ENCODE results near the gene PRTFDC1. TPM values are rescaled to one million over a fixed set of nuclear protein-coding genes. Genes with fewer than 3 reads are reported as not detected.
"Not testable (repeated sequence)": the region's sequence is repeated elsewhere in the genome, so short reads cannot be mapped to it uniquely, and the experiment has no call there.

PRTFDC1 gene
- total RNA-seq, 1 experiment from 2014 or later: 83.2 TPM

DNA sequence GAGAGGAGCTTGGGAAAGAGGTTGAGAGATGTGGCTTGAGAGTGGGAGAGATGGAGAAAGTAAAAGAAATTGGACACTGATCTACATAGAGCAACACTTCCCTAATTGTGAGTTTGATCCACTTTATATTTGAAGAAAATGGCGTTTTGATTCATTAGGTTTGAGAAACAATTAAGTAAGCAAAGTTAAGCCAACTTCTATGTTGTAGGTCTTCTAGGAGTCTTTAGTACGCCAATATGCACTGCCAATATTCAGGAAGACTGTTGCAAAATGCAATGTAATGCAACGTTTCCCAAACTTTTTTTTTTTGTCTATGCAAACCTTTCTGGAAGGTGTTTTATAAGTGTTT, 7.0 kb upstream of the PRTFDC1 start:
- Mint-ChIP-seq H3K4me3 (ENCODE audit: unreplicated experiment) (no peak overlapping the region), H3K27ac (ENCODE audit: unreplicated experiment) (no peak overlapping the region), H3K9me3 (ENCODE audit: unreplicated experiment) (no peaks in the 10 kb centered on the region), H3K27me3 (ENCODE audit: insufficient read depth, unreplicated experiment) (no peaks in the 10 kb centered on the region), H3K36me3 (ENCODE audit: insufficient read depth, unreplicated experiment) (no peaks in the 10 kb centered on the region), H3K4me1 (ENCODE audit: low read depth, unreplicated experiment) (peaks cover 11% of the 10 kb centered on the region)
- no TSS peak for BruUV-seq (replicated peaks)
- CTCF ChIA-PET: no interaction called here
- POLR2A ChIA-PET: no interaction called here
- H3K27me3 ChIP-seq (replicated peaks; ENCODE audit: control insufficient read depth, insufficient read depth, low read length): no peaks in the 10 kb centered on the region
- H3K36me3 ChIP-seq (ENCODE audit: control insufficient read depth, insufficient read depth, low read length): no peaks in the 10 kb centered on the region
- no peak for DNase-seq
- H3K4me1 ChIP-seq: peaks cover 20% of the 10 kb centered on the region
- no peaks in the 10 kb centered on the region for H3K9me3 ChIP-seq
- intact Hi-C loops (cut with micrococcal nuclease; ENCODE audit: unreplicated experiment): no loop called here
- no peak overlapping the region for H3K4me3 ChIP-seq (ENCODE audit: low read depth, low read length)
- no peak for TF ChIP-seq CTCF (IDR thresholded peaks at IDR 0.05; ENCODE audit: insufficient read depth in 1 of 2, low read depth in 1 of 2, low read length in 1 of 2, severe bottlenecking in 1 of 2, unreplicated experiment in 1 of 2)

DNA sequence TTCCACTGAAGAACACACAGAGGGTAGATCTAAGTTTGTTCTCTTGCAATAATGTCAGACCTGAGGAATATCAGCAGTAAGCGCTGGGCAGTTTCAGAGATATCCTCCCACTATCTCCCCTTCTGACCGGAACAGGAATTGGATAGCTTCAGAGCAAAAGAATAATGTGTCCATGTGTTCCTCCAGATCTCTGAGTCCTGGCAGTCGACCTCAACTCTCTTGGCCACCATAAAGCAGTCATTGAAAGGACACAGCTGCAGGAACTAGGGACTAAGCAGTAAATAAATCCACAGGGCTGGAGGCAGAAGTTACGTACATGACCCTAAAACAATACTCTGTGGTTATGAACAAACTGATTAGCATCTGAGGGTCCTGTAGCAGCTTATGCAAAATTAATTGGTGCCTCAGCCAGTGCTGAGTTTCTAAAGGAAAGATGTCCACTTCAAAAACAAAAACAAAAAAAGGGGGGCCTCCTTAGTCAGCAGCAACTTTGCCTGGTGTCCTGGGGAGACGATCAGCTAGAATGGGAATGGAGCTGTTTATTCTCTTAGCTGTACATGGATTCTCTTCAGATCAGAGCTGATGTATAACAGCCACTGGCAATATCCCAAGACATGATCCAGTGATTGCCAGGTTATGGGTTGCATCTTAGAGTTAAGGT, 6.4 kb upstream of the PRTFDC1 start:
- Histone ChIP-seq H3K36me3 (ENCODE audit: control insufficient read depth, insufficient read depth, low read length) (no peaks in the 10 kb centered on the region), H3K4me1 (peaks cover 20% of the 10 kb centered on the region), H3K27me3 (replicated peaks; ENCODE audit: control insufficient read depth, insufficient read depth, low read length) (no peaks in the 10 kb centered on the region), H3K9me3 (no peaks in the 10 kb centered on the region), H3K4me3 (ENCODE audit: low read depth, low read length) (no peak overlapping the region)
- CTCF ChIA-PET: interaction anchor here (0.7 kb wide), 1 partner anchor 117 kb away, joined by 3 read pairs; no protein-coding TSS in a partner anchor
- intact Hi-C loops (cut with micrococcal nuclease; ENCODE audit: unreplicated experiment): no loop called here
- no peak for TF ChIP-seq CTCF (IDR thresholded peaks at IDR 0.05; ENCODE audit: insufficient read depth in 1 of 2, low read depth in 1 of 2, low read length in 1 of 2, severe bottlenecking in 1 of 2, unreplicated experiment in 1 of 2)
- H3K4me3 Mint-ChIP-seq (ENCODE audit: unreplicated experiment): no peak overlapping the region
- H3K4me1 Mint-ChIP-seq (ENCODE audit: low read depth, unreplicated experiment): peaks cover 11% of the 10 kb centered on the region
- no TSS peak for BruUV-seq (replicated peaks)
- H3K27ac Mint-ChIP-seq (ENCODE audit: unreplicated experiment): no peak overlapping the region
- POLR2A ChIA-PET: no interaction called here
- no peaks in the 10 kb centered on the region for H3K27me3 Mint-ChIP-seq (ENCODE audit: insufficient read depth, unreplicated experiment)
- H3K9me3 Mint-ChIP-seq (ENCODE audit: unreplicated experiment): no peaks in the 10 kb centered on the region
- DNase-seq: no peak
- H3K36me3 Mint-ChIP-seq (ENCODE audit: insufficient read depth, unreplicated experiment): no peaks in the 10 kb centered on the region

GRCh38 chr10:24958091-24958720, 5.8 kb upstream of the PRTFDC1 start:
- peaks cover 14% of the 10 kb centered on the region for H3K4me1 Mint-ChIP-seq (ENCODE audit: low read depth, unreplicated experiment)
- TF ChIP-seq CTCF (IDR thresholded peaks at IDR 0.05; ENCODE audit: insufficient read depth in 1 of 2, low read depth in 1 of 2, low read length in 1 of 2, severe bottlenecking in 1 of 2, unreplicated experiment in 1 of 2): no peak
- H3K9me3 Mint-ChIP-seq (ENCODE audit: unreplicated experiment): no peaks in the 10 kb centered on the region
- Histone ChIP-seq H3K9me3 (no peaks in the 10 kb centered on the region), H3K4me1 (peaks cover 20% of the 10 kb centered on the region), H3K4me3 (ENCODE audit: low read depth, low read length) (no peak overlapping the region), H3K27me3 (replicated peaks; ENCODE audit: control insufficient read depth, insufficient read depth, low read length) (no peaks in the 10 kb centered on the region), H3K36me3 (ENCODE audit: control insufficient read depth, insufficient read depth, low read length) (no peaks in the 10 kb centered on the region)
- CTCF ChIA-PET: interaction anchor here (0.7 kb wide), 1 partner anchor 117 kb away, joined by 3 read pairs; no protein-coding TSS in a partner anchor
- no peak overlapping the region for H3K27ac Mint-ChIP-seq (ENCODE audit: unreplicated experiment)
- POLR2A ChIA-PET: no interaction called here
- no peak for DNase-seq
- H3K27me3 Mint-ChIP-seq (ENCODE audit: insufficient read depth, unreplicated experiment): no peaks in the 10 kb centered on the region
- peaks cover 5% of the 10 kb centered on the region for H3K36me3 Mint-ChIP-seq (ENCODE audit: insufficient read depth, unreplicated experiment)
- no peak overlapping the region for H3K4me3 Mint-ChIP-seq (ENCODE audit: unreplicated experiment)
- intact Hi-C loops (cut with micrococcal nuclease; ENCODE audit: unreplicated experiment): no loop called here
- BruUV-seq (replicated peaks): no TSS peak

DNA sequence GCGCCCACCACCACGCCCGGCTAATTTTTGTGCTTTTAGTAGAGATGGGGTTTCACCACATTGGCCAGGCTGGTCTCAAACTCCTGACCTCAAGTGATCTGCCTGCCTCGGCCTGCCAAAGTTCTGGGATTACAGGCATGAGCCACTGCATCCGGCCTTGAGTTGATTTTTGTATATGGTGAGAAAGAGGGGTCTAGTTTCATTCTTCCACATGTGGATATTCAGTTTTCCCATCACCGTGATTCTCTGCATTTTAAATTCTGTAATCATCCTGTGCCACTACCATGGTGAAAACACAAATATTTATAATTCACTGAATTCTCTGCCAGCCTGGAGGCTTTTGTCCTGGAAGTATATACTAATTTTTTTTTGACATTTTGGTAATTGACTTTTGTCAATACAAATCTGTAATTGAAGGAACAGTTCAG, 5.2 kb upstream of the PRTFDC1 start:
- H3K4me3 Mint-ChIP-seq (ENCODE audit: unreplicated experiment); POLR2A ChIA-PET; H3K9me3 Mint-ChIP-seq (ENCODE audit: unreplicated experiment); H3K4me3 ChIP-seq (ENCODE audit: low read depth, low read length); H3K36me3 ChIP-seq (ENCODE audit: control insufficient read depth, insufficient read depth, low read length); H3K27me3 Mint-ChIP-seq (ENCODE audit: insufficient read depth, unreplicated experiment); intact Hi-C loops (cut with micrococcal nuclease; ENCODE audit: unreplicated experiment); BruUV-seq (replicated peaks); H3K9me3 ChIP-seq; H3K27ac Mint-ChIP-seq (ENCODE audit: unreplicated experiment); DNase-seq; H3K27me3 ChIP-seq (replicated peaks; ENCODE audit: control insufficient read depth, insufficient read depth, low read length); CTCF ChIA-PET; H3K36me3 Mint-ChIP-seq (ENCODE audit: insufficient read depth, unreplicated experiment): not testable (repeated sequence)
- H3K4me1 ChIP-seq: peaks cover 16% of the 10 kb centered on the region
- H3K4me1 Mint-ChIP-seq (ENCODE audit: low read depth, unreplicated experiment): peaks cover 10% of the 10 kb centered on the region

Measured in Caco-2 (cell line).